Karpas-422 (cell line): ENCODE data around the gene FAM163B. TPM values are rescaled to one million over a fixed set of nuclear protein-coding genes. Genes with fewer than 3 reads are reported as not detected.

Source experiments
- DNase-seq: peaks from one replicate; pipeline ENCODE4 v3.0.0-alpha.2; 2015
- H2AFZ ChIP-seq: fragments of 200-600 bp; sonication (generic); 2 replicates; pipeline ENCODE4 v1.6.1; 2014; ENCODE audit warnings: antibody characterized with exemption, low read length, mixed read lengths
- H3K27ac ChIP-seq: fragments of 200-600 bp; sonication (generic); 2 replicates; pipeline ENCODE4 v1.5.1; 2014; ENCODE audit warnings: mild to moderate bottlenecking, low read length, moderate library complexity
- H3K27me3 ChIP-seq: fragments of 200-600 bp; sonication (generic); 2 replicates; pipeline ENCODE4 v1.6.1; 2014; ENCODE audit warnings: low read length, mixed read lengths
- H3K36me3 ChIP-seq: fragments of 200-600 bp; sonication (generic); 2 replicates; pipeline ENCODE4 v1.6.1; 2014; ENCODE audit warnings: low read length, mixed read lengths; ENCODE audit not compliant: insufficient read depth
- H3K4me1 ChIP-seq: fragments of 200-600 bp; sonication (generic); 2 replicates; pipeline ENCODE4 v1.6.1; 2014; ENCODE audit warnings: mild to moderate bottlenecking, low read length, mixed read lengths
- H3K4me2 ChIP-seq: fragments of 200-600 bp; sonication (generic); 2 replicates; pipeline ENCODE4 v1.6.1; 2014; ENCODE audit warnings: low read length, low read depth, mild to moderate bottlenecking; ENCODE audit not compliant: poor library complexity, severe bottlenecking
- H3K4me3 ChIP-seq: fragments of 200-600 bp; sonication (generic); 2 replicates; pipeline ENCODE4 v1.5.1; 2014; ENCODE audit warnings: mild to moderate bottlenecking, antibody characterized with exemption, low read length, mixed read lengths
- H3K79me2 ChIP-seq: fragments of 200-600 bp; sonication (generic); 2 replicates; pipeline ENCODE4 v1.6.1; 2014; ENCODE audit warnings: mild to moderate bottlenecking, low read length, mixed read lengths
- H3K9ac ChIP-seq: fragments of 200-600 bp; sonication (generic); 2 replicates; pipeline ENCODE4 v1.6.0; 2014; ENCODE audit warnings: low read length
- H3K9me2 ChIP-seq: fragments of 200-600 bp; sonication (generic), shearing (Covaris generic); replicated peaks from 2 replicates; pipeline ENCODE4 v1.6.0; 2014; ENCODE audit warnings: mild to moderate bottlenecking, low read length, moderate library complexity; ENCODE audit not compliant: insufficient read depth
- H3K9me3 ChIP-seq: fragments of 300-700, 200-600 bp; sonication (generic); 2 replicates; pipeline ENCODE4 v1.6.1; 2014; ENCODE audit warnings: low read length, mixed read lengths
- H4K20me1 ChIP-seq: fragments of 200-600 bp; sonication (generic); 2 replicates; pipeline ENCODE4 v1.6.1; 2014; ENCODE audit warnings: mild to moderate bottlenecking, antibody characterized with exemption, low read length, low read depth; ENCODE audit not compliant: insufficient read depth
- total RNA-seq: library from RNA; depleted of rRNA; stranded (reverse); fragments of >200 nt; shearing (Covaris generic); gene quantifications from 2 replicates; pipeline ENCODE4 v1.2.3, GENCODE V29; 2014; ENCODE audit warnings: low replicate concordance

Gene FAM163B
- total RNA-seq, 1 experiment from 2014 or later: not detected

GRCh38 chr9:133578524-133579441, 30.4 kb downstream of the FAM163B start:
- H3K4me1 ChIP-seq: no peaks in the 10 kb centered on the region
- no peaks in the 10 kb centered on the region for H3K79me2 ChIP-seq
- no peaks in the 10 kb centered on the region for H3K27me3 ChIP-seq
- H2AFZ ChIP-seq: no peak overlapping the region
- H3K9me3 ChIP-seq: no peaks in the 10 kb centered on the region
- H3K9ac ChIP-seq: no peak overlapping the region
- no peak for DNase-seq
- no peak overlapping the region for H3K4me2 ChIP-seq
- H3K4me3 ChIP-seq: no peak overlapping the region
- H3K27ac ChIP-seq: no peak overlapping the region
- no peaks in the 10 kb centered on the region for H3K9me2 ChIP-seq
- H4K20me1 ChIP-seq: no peaks in the 10 kb centered on the region
- no peaks in the 10 kb centered on the region for H3K36me3 ChIP-seq

- no peak overlapping the region for H3K27ac ChIP-seq
- H4K20me1 ChIP-seq: no peaks in the 10 kb centered on the region
- no peaks in the 10 kb centered on the region for H3K4me1 ChIP-seq
- no peaks in the 10 kb centered on the region for H3K9me3 ChIP-seq
- H3K9me2 ChIP-seq: no peaks in the 10 kb centered on the region
- DNase-seq: no peak
- H3K9ac ChIP-seq: no peak overlapping the region
- H3K4me3 ChIP-seq: no peak overlapping the region
- no peak overlapping the region for H2AFZ ChIP-seq
- H3K27me3 ChIP-seq: no peaks in the 10 kb centered on the region
- no peaks in the 10 kb centered on the region for H3K79me2 ChIP-seq
- no peaks in the 10 kb centered on the region for H3K36me3 ChIP-seq
- H3K4me2 ChIP-seq: no peak overlapping the region
Observed at GRCh38 chr9:133577737-133578112, 31.5 kb downstream of the FAM163B start.

DNA sequence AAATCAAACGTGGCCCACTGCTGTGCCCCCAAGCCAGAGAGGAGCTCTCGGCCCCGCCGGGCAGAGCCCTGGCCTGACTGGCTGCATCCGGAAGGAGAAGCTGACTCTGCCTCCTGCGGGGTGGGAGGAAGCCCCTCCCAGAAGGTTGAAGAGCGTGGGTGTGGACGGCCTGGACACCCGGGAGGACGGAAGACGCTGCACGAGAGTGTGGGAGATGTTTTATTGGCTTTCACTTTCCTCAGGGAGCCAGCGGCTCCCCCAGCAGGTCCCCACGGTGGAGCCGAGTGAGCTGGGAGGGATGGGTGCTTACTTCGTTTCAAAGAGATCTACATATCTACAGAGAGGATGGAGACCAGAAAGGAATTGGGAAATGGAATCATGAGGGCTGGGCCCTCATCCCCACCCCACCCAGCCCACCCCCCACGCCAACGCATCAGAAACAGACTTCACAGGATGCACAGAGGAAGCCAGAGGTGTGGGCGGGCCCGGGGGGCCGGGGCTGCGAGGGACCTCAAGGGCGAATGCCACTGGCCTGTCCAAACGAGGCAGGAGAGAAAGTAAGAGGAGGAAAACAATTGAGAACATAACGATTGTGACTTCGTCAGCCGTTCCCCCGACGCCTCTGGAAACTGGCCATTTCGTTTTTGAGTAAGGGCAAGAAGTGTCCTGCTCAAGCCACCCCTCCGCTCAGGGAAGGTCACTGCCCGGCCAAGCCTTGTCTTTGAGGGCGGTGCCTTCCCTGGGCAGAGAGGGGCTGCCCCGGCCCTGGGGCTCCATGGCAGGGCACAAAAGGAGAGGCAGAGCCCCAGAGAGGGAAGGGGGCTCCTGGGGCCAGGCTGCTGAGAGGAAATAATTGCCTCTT, 32.1 kb downstream of the FAM163B start:
- no peak for DNase-seq
- Histone ChIP-seq H3K27me3 (no peaks in the 10 kb centered on the region), H3K4me2 (no peak overlapping the region), H3K9me2 (no peaks in the 10 kb centered on the region), H3K9ac (no peak overlapping the region), H3K27ac (no peak overlapping the region), H3K79me2 (no peaks in the 10 kb centered on the region), H3K4me3 (no peak overlapping the region), H3K9me3 (no peaks in the 10 kb centered on the region), H2AFZ (no peak overlapping the region), H3K4me1 (no peaks in the 10 kb centered on the region), H4K20me1 (no peaks in the 10 kb centered on the region), H3K36me3 (no peaks in the 10 kb centered on the region)

GRCh38 chr9:133576031-133576874, 32.9 kb downstream of the FAM163B start:
- no peaks in the 10 kb centered on the region for H3K4me1 ChIP-seq
- H3K27me3 ChIP-seq: no peaks in the 10 kb centered on the region
- H3K4me2 ChIP-seq: no peak overlapping the region
- H3K9me2 ChIP-seq: no peaks in the 10 kb centered on the region
- H3K27ac ChIP-seq: no peak overlapping the region
- no peak overlapping the region for H3K4me3 ChIP-seq
- no peaks in the 10 kb centered on the region for H3K9me3 ChIP-seq
- H3K9ac ChIP-seq: no peak overlapping the region
- H2AFZ ChIP-seq: no peak overlapping the region
- DNase-seq: no peak
- no peaks in the 10 kb centered on the region for H3K36me3 ChIP-seq
- H3K79me2 ChIP-seq: no peaks in the 10 kb centered on the region
- H4K20me1 ChIP-seq: no peaks in the 10 kb centered on the region

DNA sequence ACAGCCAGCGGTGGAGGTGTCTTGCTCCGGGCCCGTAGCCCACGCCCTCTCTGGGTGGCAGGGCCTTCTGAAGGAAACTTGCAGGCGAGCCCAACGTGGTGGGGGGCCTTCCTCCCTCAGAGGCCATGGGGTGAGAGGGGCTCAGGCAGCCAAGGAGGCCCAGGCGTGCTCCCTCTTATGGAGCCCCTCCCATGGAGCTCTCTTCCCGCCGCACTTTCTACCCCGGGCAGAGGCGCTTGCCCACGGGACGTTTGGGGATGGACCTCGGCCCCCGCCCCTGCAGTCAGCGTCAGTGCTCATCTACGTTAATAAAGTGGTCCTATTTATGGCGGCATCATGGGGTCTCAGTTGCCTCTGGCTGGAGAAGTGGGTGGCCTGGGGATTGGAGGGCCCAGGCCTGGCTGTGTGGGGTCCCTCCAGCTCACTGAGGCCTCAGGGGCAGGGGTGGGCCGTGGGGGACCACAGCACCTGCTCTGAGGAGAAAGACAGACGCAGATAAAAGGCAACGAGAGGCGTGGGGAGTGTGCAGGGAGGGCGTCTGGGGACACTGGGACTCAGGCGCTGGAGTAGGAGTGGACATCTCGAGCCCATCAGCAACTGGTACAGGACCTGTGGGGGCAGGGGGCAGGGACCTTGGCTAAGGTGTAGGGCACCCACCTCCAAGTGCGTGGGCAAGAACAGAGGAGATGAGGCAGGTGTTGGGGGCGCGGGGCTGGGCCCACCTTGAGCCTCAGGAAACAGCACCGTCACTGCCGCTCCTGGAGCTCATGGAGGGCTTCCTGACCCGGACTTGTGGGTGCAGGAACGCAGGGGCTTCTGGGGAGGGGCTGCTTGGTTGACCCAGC, 33.8 kb downstream of the FAM163B start:
- H4K20me1 ChIP-seq: no peaks in the 10 kb centered on the region
- H3K36me3 ChIP-seq: no peaks in the 10 kb centered on the region
- H3K9ac ChIP-seq: no peak overlapping the region
- H2AFZ ChIP-seq: no peak overlapping the region
- no peaks in the 10 kb centered on the region for H3K4me1 ChIP-seq
- no peaks in the 10 kb centered on the region for H3K9me2 ChIP-seq
- no peak overlapping the region for H3K27ac ChIP-seq
- DNase-seq: no peak
- H3K9me3 ChIP-seq: no peaks in the 10 kb centered on the region
- no peaks in the 10 kb centered on the region for H3K27me3 ChIP-seq
- H3K4me2 ChIP-seq: no peak overlapping the region
- no peak overlapping the region for H3K4me3 ChIP-seq
- no peaks in the 10 kb centered on the region for H3K79me2 ChIP-seq

DNA sequence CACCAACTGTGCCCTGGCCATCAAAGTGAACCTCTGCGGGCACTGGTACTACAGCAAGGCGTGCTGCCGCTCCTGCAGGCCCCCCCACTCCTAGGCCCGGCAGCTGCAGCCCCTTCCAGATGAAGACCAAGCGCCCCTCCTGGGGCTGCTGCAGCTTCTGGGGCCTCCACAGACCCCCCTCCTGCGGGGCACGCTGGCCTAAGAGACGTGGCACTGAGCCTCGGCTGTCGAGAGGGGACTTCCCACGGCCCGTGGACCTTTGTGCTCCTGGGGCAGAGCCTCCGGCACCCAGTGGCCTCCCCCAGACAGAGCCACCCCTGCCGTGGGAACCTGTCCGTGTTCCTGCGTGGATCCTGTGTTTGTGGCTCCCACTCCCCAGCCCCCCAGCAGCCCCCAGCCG, 34.4 kb downstream of the FAM163B start:
- H3K4me2 ChIP-seq: no peak overlapping the region
- no peak overlapping the region for H3K4me3 ChIP-seq
- no peaks in the 10 kb centered on the region for H3K27me3 ChIP-seq
- no peaks in the 10 kb centered on the region for H3K79me2 ChIP-seq
- H3K9me2 ChIP-seq: no peaks in the 10 kb centered on the region
- H3K36me3 ChIP-seq: no peaks in the 10 kb centered on the region
- H3K4me1 ChIP-seq: no peaks in the 10 kb centered on the region
- no peak for DNase-seq
- no peaks in the 10 kb centered on the region for H4K20me1 ChIP-seq
- no peak overlapping the region for H3K27ac ChIP-seq
- H3K9ac ChIP-seq: no peak overlapping the region
- H3K9me3 ChIP-seq: no peaks in the 10 kb centered on the region
- H2AFZ ChIP-seq: no peak overlapping the region

DNA sequence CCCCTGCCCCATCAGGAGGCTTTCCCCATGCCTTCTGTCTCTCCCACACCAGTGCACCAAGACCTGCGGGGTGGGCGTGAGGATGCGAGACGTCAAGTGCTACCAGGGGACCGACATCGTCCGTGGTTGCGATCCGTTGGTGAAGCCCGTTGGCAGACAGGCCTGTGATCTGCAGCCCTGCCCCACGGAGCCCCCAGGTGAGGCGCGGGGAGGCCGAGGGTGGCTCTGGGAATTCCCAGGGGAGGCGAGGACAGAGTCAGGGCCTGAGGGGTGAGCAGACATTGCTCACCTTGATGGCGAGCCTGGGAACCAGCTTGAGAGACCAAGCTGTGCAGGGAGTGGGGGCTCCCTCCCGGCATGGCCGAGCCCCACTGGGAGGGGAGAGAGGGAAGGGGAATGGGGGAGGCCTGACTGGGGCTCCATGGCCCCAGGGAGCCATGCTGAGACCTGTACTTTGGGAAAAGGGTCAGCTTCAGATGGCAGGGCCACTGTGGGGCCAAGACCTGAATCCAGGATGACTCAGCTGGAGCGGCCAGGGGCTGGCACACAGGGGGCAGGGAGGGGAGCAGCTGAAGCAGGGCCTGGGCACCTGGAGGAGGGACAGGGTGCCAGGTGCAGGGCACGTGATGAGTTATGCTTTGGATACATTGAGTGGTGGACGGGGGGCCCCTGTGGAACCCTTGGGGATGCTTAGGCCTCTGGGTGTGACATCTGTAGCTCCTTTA, 35.2 kb downstream of the FAM163B start:
- Histone ChIP-seq H3K9ac (no peak overlapping the region), H3K4me3 (no peak overlapping the region), H3K4me2 (no peak overlapping the region), H3K4me1 (no peaks in the 10 kb centered on the region), H3K36me3 (no peaks in the 10 kb centered on the region), H4K20me1 (no peaks in the 10 kb centered on the region), H3K79me2 (no peaks in the 10 kb centered on the region), H2AFZ (no peak overlapping the region), H3K9me2 (no peaks in the 10 kb centered on the region), H3K9me3 (no peaks in the 10 kb centered on the region), H3K27me3 (no peaks in the 10 kb centered on the region), H3K27ac (no peak overlapping the region)
- DNase-seq: no peak
